Body of pancreas (tissue), 4 donors: ENCODE results near the gene EML6. TPM values are rescaled to one million over a fixed set of nuclear protein-coding genes. Genes with fewer than 3 reads are reported as not detected.

Experiments
- ATAC-seq: fragments of 150-250 bp; one replicate; pipeline ENCODE4 v1.9.1; 2016
- DNase-seq, 4 donors: peaks; one replicate each; pipeline ENCODE4 v3.0.0-alpha.2; 2019
- H3K27ac ChIP-seq, 4 donors: fragments of 200-600 bp; sonication (generic); 1 replicate in 3 of 4; 2 replicates in 1 of 4; pipeline versions ENCODE4 v1.5.1 to v1.6.1; 2016 to 2019; ENCODE audit warnings: mild to moderate bottlenecking in 1 of 4, mixed read lengths in 1 of 4, moderate library complexity in 1 of 4
- H3K27me3 ChIP-seq, 2 donors: fragments of 200-600 bp; sonication (generic); one replicate each; pipeline ENCODE4 v1.6.0; 2016; ENCODE audit warnings: mild to moderate bottlenecking in 1 of 2
- H3K36me3 ChIP-seq, 2 donors: fragments of 200-600 bp; sonication (generic); replicated peaks in 1 of 2; 2 replicates each; pipeline ENCODE4 v1.5.1; 2016; ENCODE audit warnings: low read depth in 2 of 2; ENCODE audit not compliant: insufficient read depth in 1 of 2
- H3K4me1 ChIP-seq: fragments of 200-600 bp; sonication (generic); one replicate; pipeline ENCODE4 v1.6.0; 2016
- H3K4me3 ChIP-seq, 2 donors: fragments of 200-600 bp; sonication (generic); 1 replicate in 1 of 2; 2 replicates in 1 of 2; pipeline ENCODE4 v1.5.1; 2016 to 2019
- H3K9me3 ChIP-seq, 3 donors: fragments of 200-600 bp; sonication (generic); 1 replicate in 2 of 3; 2 replicates in 1 of 3; pipeline ENCODE4 v1.5.1; 2016
- POLR2A ChIP-seq, 3 donors: fragments of 450-650 bp; IDR thresholded peaks; one replicate each; pipeline ENCODE4 v1.6.1; 2016; ENCODE audit warnings: antibody characterized with exemption in 3 of 3, mild to moderate bottlenecking in 2 of 3
- WGBS, 2 donors: methylation state at CpG; one replicate each; pipeline ENCODE4 v1.1.5; 2017; 5-methylcytosine and 5-hydroxymethylcytosine counted together
- intact Hi-C: fragments of 100-400 bp; cut with DNase I; formaldehyde crosslinking; loops from one replicate; pipeline ENCODE4 v1.15.1; 2023
- total RNA-seq, 2 donors: library from RNA; depleted of rRNA; stranded (reverse); fragments of >200 nt; gene quantifications; one replicate each; pipeline ENCODE4 v1.1.0, GENCODE V29; 2016
- TF ChIP-seq, protein P1 (sequence below), 7 experiments: fragments of 450-650 bp in 4 of 7; fragments of 200-600 bp in 3 of 7; sonication (generic) in 3 of 7; IDR thresholded peaks; one replicate each; pipeline ENCODE4 v1.5.1; 2016 to 2019; ENCODE audit warnings: antibody characterized with exemption in 7 of 7

EML6 gene
- total RNA-seq, 2 donors from 2014 or later = 2.3 to 2.6 TPM

DNA sequence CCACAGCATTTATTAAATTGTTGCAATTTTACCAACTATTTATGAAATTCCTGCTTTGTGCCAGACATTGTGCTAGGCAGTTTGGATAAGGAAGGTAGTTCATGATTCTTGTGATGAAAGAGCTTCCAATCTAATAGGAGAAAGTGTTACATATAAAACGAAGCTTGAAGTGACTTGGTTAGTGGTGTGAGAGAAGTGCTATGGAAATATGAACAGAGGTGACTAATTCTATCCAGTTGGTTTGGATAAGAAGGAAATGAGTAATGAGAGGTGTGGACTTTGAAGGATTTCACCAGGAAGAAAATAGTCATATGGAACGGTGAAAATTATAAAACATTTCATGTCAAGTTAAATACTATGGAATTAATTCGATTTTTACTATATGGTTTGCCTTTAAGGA, 48.6 kb downstream of the EML6 start:
- 77 to 83% methylated on average over 3 of the region's 3 CpGs for WGBS, 2 donors
- DNase-seq = no peak
- no peak for ATAC-seq
- intact Hi-C loops = no loop called here
- Histone ChIP-seq H3K4me3 (no peak overlapping the region), H3K9me3 (peaks cover 0 to 6% (median 0%) of the 10 kb centered on the region in 3 donors), H3K27me3 (no peaks in the 10 kb centered on the region), H3K27ac (no peak overlapping the region), H3K36me3 (no peaks in the 10 kb centered on the region), H3K4me1 (no peaks in the 10 kb centered on the region)
- no peak for TF ChIP-seq POLR2A (IDR thresholded peaks at IDR 0.05)
- TF ChIP-seq, protein P1, sequence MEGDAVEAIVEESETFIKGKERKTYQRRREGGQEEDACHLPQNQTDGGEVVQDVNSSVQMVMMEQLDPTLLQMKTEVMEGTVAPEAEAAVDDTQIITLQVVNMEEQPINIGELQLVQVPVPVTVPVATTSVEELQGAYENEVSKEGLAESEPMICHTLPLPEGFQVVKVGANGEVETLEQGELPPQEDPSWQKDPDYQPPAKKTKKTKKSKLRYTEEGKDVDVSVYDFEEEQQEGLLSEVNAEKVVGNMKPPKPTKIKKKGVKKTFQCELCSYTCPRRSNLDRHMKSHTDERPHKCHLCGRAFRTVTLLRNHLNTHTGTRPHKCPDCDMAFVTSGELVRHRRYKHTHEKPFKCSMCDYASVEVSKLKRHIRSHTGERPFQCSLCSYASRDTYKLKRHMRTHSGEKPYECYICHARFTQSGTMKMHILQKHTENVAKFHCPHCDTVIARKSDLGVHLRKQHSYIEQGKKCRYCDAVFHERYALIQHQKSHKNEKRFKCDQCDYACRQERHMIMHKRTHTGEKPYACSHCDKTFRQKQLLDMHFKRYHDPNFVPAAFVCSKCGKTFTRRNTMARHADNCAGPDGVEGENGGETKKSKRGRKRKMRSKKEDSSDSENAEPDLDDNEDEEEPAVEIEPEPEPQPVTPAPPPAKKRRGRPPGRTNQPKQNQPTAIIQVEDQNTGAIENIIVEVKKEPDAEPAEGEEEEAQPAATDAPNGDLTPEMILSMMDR (IDR thresholded peaks at IDR 0.05) = no peak

DNA sequence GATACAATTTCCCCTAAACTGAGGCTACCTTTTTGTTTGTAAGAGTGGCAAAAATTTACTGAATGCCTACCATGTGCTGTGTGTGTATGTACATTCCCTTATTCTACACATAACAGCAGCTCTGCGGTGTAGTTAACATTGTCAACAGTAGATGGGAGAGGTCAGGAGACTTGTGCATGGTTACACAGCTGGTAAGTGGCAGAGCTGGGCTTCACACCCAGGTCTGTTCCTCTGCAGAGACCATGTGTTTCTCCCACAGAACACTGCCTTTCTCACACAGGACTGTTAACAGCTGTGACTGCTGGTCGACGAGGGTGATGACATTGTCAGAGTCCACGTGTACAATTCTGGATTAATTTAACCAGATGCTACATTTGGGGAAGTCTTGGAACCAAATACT, 49.1 kb downstream of the EML6 start:
- Histone ChIP-seq H3K27ac (no peak overlapping the region), H3K4me1 (no peaks in the 10 kb centered on the region), H3K9me3 (peaks cover 0 to 6% (median 0%) of the 10 kb centered on the region in 3 donors), H3K36me3 (no peaks in the 10 kb centered on the region), H3K27me3 (no peaks in the 10 kb centered on the region), H3K4me3 (no peak overlapping the region)
- DNase-seq (no peak), ATAC-seq (no peak)
- intact Hi-C loops = no loop called here
- no peak for TF ChIP-seq POLR2A (IDR thresholded peaks at IDR 0.05)
- TF ChIP-seq, protein P1 (IDR thresholded peaks at IDR 0.05) = no peak
- 66 to 80% methylated on average over 4 of the region's 4 CpGs for WGBS, 2 donors

DNA sequence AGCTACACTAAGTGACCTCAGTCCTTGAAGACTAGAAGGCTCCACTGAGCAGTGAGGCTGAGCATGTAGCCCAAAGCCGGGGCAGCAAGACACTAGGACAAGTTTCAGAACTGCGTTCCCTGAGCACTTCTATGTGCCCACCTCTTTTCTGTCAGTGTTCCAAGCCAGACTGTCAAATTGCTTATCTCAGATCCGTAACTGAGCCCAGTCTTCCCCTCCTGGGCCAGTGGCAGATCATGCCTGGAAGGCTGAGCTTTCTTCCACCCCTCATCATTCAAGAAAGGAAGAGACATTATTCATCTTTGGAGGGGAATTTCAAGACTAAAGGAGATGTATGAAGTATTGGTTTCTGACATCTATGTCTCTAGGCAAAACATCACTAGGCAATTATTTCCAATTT, 49.8 kb downstream of the EML6 start:
- TF ChIP-seq, protein P1 (IDR thresholded peaks at IDR 0.05) = no peak
- no peak for TF ChIP-seq POLR2A (IDR thresholded peaks at IDR 0.05)
- Histone ChIP-seq H3K4me3 (no peak overlapping the region), H3K27me3 (no peaks in the 10 kb centered on the region), H3K36me3 (no peaks in the 10 kb centered on the region), H3K9me3 (peaks cover 0 to 6% (median 0%) of the 10 kb centered on the region in 3 donors), H3K4me1 (no peaks in the 10 kb centered on the region), H3K27ac (no peak overlapping the region)
- ATAC-seq = no peak
- DNase-seq = no peak
- intact Hi-C loops = no loop called here
- WGBS, 2 donors = 76 to 93% methylated on average over 3 of the region's 3 CpGs

DNA sequence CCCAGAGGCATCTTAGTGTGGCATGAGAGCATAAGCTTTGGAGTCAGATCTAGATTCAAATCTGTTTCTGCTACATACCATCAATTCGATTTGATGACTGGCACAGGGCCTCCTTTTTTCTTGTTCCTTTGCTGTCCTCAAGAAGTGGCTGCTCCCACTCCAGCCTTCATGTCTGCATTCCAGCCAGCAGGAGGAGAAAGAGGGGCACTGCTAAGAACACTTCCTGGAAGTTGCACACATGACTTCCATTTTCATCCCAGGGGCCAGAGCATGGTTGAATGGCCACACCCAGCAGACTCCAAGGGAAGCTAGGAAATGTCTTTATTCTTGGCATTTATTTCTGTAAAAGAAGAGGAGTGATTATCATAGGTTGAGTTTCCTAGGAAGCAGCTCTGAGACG, 50.4 kb downstream of the EML6 start:
- H3K4me1 ChIP-seq = no peaks in the 10 kb centered on the region
- no peaks in the 10 kb centered on the region for H3K36me3 ChIP-seq
- WGBS, 2 donors = 91% methylated on average over 2 of the region's 2 CpGs
- intact Hi-C loops = no loop called here
- H3K27ac ChIP-seq = no peak overlapping the region
- no peaks in the 10 kb centered on the region for H3K27me3 ChIP-seq
- ATAC-seq (no peak), DNase-seq (no peak)
- TF ChIP-seq, protein P1 (IDR thresholded peaks at IDR 0.05) = no peak
- TF ChIP-seq POLR2A (IDR thresholded peaks at IDR 0.05) = no peak
- H3K9me3 ChIP-seq = peaks cover 0 to 6% (median 0%) of the 10 kb centered on the region in 3 donors
- no peak overlapping the region for H3K4me3 ChIP-seq

DNA sequence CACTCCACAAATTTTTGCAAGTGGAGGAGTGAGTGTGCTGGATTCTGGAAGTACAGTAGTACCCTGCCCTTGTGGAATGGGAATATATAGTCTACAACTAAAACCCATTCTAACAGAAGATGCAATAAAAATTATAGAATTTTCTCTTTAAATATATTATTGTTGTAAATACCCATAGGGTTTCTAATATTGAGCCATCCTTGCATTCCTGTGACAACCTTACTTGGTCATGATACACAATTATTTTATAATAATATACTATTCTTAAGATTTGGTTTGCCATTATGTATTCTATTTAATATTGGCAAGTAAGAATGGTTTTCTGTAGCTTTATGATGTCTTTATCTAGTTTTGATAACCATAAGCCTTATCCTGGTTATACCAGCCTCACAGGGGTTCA, 52.2 kb downstream of the EML6 start:
- no peak for DNase-seq
- H3K4me3 ChIP-seq = no peak overlapping the region
- TF ChIP-seq POLR2A (IDR thresholded peaks at IDR 0.05) = no peak
- TF ChIP-seq, protein P1 (IDR thresholded peaks at IDR 0.05) = no peak
- intact Hi-C loops = no loop called here
- no peak for ATAC-seq
- H3K27me3 ChIP-seq = no peaks in the 10 kb centered on the region
- no peaks in the 10 kb centered on the region for H3K4me1 ChIP-seq
- peaks cover 0 to 6% (median 0%) of the 10 kb centered on the region in 3 donors for H3K9me3 ChIP-seq
- no peak overlapping the region for H3K27ac ChIP-seq
- H3K36me3 ChIP-seq = no peaks in the 10 kb centered on the region
